ENCODE measurements around the gene BMF.
"Not testable (repeated sequence)": the region's sequence is repeated elsewhere in the genome, so short reads cannot be mapped to it uniquely, and the experiment has no call there.

BMF gene, protein sequence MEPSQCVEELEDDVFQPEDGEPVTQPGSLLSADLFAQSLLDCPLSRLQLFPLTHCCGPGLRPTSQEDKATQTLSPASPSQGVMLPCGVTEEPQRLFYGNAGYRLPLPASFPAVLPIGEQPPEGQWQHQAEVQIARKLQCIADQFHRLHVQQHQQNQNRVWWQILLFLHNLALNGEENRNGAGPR

DNA sequence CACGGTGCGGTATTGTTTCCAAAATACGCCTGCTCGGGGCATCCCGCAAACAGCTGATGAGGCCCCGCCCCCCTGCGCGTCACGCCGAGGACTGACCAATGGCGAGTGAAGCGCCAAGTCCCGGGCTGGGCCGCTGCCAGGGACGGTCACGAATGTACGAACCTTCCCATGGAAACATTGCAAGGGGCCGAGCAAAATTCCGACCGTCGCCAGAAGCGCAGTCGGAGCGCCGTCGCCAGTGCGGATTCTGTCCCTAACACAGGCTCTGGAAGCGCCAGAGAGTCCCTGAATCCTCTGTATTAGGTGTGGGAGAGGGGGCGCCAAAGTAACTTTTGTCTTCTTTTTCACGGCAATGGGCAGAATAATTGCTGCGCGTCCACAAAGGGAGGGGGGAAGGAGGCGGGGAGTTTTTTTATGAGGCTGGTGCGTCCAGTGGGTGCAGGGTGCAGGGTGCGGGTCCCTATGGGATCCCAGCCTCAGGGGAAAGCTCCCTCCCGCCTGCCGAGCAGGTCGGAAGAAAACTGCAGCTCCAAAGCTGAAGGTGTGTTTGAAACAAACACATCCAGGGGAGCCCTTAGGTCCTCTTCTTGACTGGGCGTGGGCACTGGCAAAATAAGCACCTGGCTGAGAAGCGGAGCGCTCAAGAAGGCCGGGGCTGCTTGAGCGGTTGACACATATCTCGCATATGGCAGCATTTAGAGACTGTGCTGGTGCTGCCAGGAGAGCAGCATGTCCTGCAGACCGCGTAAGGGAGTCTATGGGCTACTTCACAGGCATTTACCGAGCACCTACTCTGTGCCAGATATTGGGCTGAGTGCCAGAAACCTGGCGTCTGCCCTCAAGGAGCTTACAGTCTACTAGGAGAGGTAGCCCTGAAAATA, at the start of gene BMF:
Gene BMF, minus strand, starts transcription at position 25 of the 881 bp plus-strand sequence. CDS start 2,793 bp downstream, outside the sequence.
- peak; percentile 97 for DNase-seq (ENCODE audit: low spot score)

DNA sequence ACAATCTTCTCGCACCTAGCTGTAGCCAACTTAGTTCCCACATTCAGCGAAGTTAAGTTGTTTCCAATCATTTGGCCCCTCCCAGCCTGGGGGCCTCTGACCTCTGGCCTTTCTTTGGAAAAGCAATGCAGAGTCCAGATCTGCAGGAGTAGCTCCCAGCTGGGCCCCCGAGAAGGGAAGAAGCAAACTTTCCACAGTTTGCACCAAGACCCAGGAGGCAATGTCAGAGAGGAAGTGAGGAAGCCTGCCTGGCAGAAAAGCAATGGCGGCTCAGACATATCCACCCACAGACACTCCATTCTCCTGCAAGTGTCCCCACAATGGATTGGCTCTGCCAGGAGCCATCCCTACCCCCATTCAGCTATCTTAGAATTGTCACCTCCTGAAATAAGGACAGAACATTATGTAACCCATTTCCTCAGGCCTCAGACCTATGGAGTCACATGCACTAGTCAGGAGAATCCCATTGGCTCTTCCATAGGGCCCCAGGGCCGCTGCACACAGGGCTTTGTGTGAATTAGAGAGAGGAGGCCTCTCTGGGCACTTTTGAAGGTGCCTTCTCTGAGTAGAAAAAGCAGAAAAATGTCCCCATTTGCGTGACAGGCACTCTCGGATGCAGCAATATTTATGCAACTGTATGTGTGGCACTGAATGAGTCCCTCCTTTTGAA, 49.2 kb upstream of the BMF start:
- DNase-seq (ENCODE audit: low spot score) = no peak

DNA sequence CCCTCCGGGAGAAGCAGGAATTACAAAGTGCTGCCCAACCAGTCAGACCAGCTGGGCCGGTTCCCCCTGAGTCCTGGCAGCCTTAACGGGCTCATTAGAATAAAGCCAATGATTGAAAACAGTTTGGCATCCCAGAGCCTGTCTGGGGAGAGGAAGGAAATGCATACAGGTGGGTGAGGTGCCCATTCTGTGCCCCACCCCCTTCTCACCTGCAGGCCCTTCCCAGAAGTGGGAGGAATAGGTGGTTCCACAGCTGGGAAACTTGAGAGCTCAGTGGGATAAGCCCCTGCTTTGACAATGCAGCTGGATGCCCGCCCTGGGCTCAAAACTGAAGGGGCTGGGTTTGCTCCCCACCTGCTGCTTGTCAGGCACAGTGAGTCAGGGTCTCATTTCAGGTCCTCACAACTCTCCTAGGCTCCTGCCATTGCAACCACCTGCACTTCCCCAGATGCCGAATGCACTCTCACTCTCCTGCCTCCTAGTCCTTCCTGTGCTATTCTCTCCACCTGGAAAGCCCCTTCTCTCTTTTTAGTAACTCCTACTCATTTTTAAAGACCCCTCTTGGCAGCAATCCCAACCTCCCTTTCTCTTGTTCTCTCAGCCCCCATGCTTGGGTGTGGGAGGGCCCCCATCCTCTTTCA, 46.7 kb upstream of the BMF start:
- no peak for DNase-seq (ENCODE audit: low spot score)

DNA sequence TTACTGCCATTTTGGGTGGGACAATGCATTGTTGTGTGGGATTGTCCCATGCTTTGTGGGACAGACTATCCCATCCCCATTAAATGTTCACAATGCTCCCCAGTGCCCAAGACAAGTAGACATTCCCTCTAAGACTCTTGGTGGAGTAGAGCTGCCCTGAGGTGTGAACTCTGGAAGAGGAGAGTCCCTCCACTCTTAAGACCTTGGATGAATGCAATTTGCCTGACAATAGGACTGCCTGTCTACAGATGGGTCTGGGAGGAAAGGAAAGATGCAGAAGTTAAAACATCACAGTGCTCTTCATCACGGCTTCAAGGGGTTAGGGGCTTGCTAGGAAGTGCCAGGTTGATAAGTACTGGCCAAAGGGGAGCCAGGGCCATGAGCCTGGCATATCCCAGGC, 46.1 kb upstream of the BMF start:
- not testable (repeated sequence) for DNase-seq (ENCODE audit: low spot score)

DNA sequence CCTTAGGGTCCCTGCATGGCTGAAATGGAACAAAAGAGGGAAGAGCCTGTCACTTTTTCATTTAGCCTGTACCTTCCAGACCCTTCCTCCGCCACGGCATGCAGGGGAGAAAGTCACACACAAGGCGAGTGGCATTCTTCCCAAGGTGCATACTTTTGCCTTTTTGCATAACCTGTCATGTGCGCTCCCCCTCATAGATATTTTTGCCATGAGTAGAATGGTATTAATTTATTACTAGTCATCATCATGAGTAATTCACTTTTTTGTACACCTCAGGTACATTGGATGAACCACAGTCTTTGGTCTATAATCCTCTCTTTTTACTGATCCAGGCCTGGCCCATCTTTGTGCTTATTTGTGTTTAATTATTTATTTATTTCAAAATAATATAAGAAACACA, 43.3 kb upstream of the BMF start:
- DNase-seq (ENCODE audit: low spot score) = no peak

DNA sequence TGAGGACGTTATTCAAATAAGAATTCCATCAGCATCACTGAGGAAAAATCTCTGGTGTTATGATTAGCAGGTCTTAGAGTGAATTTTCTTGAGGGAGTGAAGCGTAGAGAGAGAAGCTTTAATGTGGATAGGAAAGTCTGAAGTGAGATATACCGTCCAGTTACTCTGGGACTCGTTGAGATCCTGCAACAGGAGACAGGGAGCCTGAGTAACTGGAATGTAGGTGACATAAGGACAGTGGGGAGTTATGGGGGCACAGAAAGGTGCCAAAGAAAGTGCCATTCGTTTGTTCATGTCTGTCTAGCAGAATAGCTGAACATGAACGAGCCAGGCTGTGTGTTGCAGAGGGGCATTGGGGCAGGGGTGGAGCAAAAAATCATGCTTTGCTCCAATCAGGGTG, 42.8 kb upstream of the BMF start:
- no peak for DNase-seq (ENCODE audit: low spot score)

DNA sequence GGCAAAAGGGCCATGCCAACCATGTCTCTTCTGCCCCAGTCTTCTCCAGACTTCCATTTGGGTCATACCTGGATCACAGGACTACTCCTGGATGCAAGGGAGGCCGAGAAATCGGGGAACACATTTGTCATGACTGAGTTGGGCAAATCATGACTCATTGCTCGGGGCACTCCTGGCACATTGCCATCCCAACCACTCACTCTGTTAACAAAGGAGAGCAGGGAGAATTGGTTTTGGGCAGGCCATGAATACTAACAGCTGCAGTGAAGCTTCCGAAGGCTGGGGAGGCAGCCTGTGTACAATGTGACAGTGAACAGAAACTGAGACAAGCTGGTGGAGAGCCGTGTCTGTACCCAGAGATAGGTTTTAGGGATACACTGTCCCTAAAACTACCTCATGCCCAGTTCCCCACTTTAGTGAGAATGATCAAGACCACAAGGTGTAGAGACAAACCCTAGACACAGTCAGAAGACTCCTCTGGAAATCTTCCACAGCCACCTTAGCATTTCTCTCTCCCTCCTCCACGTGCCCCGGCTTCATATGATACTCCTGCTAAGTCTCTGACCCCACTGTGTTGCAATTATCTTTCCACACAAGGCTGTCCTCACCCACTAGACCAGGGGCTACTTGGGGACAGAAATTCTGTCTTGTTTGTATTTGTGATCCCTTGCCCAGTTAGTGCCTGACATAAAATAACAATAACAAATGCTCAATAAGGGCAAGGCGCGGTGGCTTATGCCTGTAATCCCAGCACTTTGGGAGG, 41.7 kb upstream of the BMF start:
- DNase-seq (ENCODE audit: low spot score) = no peak

DNA sequence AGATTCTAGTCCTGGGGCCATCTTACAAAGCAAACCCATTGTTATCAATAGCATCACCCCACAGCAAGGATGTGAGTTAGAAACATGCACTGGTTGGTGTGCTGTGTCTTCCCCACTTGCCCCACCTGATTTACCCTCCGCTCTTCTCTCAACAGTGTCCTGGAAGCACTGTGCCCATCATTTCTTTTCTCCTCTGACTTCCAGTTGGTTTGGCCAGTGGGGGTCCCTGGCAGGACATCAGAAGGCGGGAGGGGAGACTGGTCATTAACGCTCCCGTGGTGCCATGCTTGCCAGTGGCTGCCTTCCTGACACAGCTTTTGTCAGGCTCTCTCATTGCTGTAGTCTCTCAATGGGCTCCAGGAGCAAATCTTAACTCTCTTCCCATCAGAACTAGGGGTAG, 40.7 kb upstream of the BMF start:
- no peak for DNase-seq (ENCODE audit: low spot score)

DNA sequence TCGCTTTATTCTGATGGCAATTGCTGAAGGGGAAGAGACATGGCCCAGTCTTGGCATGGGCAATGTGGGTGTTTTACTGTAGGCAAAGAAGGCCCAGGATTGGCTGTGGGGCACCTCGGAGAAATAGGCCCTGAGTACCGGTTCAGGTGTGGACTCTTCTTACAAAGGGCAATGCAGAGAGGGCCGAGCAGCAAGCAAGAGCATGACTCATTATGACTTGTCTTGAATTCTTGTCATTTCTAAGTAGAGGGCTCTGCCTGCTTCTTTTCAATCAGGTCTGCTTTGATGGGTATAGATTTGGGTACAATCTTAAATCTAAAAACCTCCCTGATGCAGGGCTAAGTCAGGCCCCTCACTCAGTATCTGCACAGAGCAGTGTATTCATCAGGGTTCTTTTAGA, 37.4 kb upstream of the BMF start:
- DNase-seq (ENCODE audit: low spot score) = no peak

DNA sequence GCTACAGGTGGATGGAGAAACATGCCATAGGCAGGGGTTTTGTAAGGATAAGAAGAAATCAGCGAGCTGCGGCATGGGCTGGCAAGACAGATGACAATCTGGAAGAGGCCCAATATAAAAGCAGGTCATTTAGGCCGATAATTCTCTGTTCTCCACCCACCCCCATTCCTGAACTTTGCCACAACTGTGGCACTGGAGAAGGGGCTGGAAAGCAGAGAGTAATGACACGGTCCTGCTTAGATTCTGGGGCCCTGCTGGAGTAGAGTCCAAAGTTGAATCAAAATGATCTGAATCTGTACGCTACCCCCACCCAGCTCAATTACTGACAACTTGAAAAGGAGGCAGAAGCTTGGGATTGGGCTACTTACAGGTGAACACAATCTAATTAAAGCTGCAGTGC, 33.7 kb upstream of the BMF start:
- no peak for DNase-seq (ENCODE audit: low spot score)

DNA sequence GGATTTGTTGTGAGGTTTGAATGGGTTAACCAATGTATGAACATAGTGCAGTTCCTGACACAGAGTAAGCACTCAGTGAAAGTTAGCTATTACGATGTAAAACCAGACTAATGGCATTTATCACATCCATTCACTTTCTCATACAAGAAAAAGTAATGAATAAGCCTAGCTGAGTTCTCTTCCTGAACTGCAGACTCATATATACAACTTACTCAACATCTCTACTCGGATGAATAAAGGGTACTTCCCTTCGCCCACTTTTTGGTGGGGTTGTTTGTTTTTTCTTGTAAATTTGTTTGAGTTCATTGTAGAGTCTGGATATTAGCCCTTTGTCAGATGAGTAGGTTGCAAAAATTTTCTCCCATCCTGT, 29.5 kb upstream of the BMF start:
- not testable (repeated sequence) for DNase-seq (ENCODE audit: low spot score)

DNA sequence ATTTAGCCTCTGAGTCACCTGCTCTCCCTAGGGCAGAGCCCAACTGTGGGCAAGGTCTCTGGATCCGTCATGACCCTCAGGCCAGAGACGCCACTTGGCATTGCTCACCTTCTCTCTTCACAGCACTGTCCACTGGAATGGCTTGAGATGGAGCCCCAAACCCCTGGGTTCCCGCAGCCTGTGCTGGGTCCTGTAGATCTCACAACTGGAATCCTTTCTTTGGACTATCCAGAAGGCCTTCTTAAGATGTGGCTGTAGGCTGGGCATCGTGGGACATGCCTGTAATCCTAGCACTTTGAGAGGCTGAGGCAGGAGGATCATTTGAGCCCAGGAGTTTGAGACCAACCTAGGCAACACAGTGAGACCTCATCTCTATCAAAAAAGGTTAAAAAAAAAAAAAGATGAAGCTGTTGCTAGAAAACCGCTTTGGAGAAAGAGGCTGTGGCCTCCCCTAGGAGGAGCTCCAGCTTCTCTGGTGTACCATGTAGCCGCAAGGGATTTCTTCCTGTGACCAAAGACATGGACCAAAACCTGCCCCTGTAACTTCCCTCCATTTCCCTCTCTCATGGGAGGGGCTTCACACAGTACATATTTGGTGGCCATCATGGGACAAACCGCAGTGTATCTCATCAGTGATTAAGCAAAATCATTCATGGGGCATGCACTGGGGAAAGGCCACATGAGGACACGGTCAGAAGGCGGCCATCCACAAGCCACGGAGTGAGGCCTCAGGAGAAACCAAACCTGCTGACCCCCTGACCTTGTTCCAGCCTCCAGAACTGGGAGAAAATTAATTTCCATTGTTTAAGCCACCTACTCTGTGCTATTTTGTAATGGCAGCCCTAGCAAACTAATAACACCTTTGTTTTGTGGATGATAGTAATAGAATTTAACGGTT, 28.9 kb upstream of the BMF start:
- no peak for DNase-seq (ENCODE audit: low spot score)

DNA sequence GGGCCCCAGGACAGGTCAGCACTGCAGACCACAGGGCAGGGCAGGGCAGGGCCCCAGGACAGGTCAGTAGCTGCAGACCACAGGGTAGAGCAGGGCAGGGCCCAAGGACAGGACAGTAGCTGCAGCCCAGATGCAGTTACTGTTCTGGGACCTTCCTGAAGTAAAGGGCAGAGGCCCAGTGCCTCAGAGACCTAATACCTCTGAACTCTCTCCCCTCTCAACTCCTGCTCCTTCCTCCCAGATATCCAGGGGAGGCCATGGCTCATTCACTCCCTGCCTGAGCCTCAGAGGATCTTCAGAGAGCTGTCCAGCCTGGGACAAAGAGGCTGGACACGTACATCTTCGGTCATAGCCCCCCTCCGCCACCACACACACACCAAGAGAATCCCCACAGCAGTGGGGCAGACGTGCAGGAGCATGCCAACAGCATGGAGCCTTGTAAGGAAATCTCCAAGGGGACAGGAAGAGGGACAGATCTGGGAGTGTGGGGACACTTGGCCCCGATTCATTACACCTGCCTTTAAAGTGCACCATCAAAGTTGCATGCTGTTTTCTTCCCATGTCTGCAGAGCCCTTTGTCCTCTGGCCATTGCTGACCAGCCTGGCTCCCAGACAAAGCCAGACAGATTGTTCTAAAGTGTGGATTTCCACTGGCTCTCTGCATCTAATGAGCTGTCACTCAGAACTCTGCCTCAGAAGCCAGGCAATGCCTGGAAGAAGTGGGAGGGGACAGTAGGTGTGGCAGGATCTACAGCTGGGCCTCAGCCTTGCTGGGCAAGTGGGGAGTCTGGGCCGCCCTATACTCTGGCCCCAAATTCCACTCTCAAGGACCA, 28.0 kb upstream of the BMF start:
- no peak for DNase-seq (ENCODE audit: low spot score)

DNA sequence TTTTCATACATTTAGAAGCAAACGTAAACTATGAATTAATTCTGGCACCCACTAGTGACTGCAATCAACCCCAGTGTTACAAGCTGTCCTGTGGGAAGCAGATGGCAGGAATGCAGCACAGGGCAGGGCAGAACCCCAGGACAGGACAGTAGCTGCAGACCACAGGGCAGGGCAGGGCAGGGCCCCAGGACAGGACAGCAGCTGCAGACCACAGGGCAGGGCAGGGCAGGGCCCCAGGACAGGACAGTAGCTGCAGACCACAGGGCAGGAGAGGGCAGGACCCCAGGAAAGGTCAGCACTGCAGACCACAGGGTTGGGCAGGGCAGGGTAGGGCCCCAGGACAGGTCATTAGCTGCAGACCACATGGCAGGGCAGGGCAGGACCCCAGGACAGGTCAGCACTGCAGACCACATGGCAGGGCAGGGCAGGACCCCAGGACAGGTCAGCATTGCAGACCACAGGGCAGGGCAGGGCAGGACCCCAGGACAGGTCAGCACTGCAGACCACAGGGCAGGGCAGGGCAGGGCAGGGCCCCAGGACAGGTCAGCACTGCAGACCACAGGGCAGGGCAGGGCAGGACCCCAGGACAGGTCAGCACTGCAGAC, 27.3 kb upstream of the BMF start:
- not testable (repeated sequence) for DNase-seq (ENCODE audit: low spot score)

DNA sequence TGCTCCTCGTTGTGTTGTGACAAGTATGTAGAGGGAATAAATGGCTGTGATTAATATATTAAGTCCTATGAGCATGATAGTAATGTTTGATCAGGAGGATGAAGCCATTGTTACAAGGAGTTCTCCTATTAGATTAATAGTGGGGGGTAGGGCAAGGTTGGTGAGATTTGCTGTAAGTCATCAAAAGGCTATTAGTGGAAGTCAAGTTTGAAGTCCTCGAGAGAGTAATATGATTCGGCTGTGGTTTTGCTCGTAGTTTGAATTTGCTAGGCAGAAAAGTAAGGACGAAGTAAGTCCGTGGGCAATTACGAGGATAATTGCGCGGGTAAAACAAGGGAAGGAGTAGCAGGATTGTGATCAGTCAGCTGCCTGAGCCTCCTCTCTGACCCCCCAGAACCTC, 26.2 kb upstream of the BMF start:
- no peak for DNase-seq (ENCODE audit: low spot score)

DNA sequence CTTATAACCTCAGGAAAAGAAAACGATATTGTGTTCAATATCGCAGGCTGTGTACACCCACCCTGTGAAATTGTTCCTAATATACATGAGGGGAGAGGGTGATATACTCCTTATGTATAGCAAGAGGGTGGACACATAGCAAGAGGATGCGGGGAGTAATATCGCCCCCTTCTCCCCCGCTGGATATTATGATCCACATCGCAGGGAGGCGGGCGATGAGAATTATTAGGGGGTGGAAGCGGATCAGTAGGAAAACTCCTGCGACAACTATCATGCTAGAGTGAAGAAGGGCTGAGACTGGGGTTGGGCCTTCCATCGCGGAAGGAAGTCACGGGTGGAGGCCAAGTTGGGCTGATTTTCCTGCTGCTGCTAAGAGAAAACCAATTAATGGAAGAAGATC, 24.9 kb upstream of the BMF start:
- no peak for DNase-seq (ENCODE audit: low spot score)

DNA sequence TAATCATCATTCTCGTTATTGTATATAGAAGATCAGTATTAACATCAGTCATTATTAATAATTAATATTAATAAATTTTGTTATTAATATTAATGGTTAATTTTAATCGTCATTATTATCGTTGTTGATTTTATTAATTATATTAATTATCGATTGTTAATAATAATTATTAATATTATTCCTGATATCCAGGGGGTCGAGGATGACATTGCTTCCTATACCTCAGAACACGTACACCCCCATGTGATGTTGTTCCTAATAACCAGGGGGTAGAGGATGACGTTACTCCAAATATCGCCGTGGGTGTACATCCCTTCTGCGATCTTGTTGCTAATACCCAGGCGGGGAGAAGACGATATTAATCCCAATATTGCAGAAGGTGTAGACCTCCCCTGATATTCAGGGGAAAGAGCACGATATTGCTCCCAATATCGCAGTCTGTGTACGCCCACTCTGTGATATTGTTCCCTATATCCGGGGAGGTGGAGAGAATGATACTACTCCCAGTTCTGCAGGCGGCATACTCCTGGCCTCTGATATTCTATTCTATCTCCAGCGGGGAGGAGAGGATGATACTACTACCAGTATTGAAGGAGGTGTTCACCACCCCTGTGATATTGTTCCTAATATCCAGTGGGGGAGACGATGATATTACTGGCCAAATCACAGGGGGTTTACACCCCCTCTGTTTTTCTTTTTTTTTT, 22.3 kb upstream of the BMF start:
- no peak for DNase-seq (ENCODE audit: low spot score)

DNA sequence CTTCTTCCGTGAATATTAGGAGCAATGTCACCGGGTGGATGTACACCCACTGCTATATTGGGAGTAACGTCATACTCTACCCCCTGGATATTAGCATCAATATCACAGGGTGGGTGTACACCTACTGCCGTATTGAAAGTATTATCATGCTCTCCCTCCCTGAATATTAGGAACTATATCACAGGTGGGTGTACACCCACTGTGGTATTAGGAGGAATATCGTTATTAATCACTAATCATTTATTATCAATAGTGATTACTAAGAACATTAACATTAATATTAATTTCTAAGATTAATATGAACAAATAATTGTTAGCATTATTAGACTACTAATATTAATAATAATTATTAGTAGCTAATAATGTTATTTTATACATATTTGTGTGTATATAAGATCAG, 21.4 kb upstream of the BMF start:
- DNase-seq (ENCODE audit: low spot score) = no peak

Data from cerebellar cortex (tissue), 1 donor.